SK-N-SH treated with all-trans-retinoic acid at 6 μM for 48 hours (cell line): ENCODE data around the gene DMRTC2.

Source experiments
- ATAC-seq: fragments of 200-7000 bp; cut with Tn5 transposase; 3 replicates; pipeline ENCODE4 v1.9.1; 2020; ENCODE audit warnings: mild to moderate bottlenecking, moderate library complexity
- ARNTL ChIP-seq: fragments of 450-650 bp; formaldehyde crosslinking; IDR thresholded peaks from 2 replicates; pipeline ENCODE4 v1.5.0; 2020; ENCODE audit warnings: low read depth, mild to moderate bottlenecking, moderate library complexity, borderline replicate concordance
- BACH2 ChIP-seq: fragments of 250-450 bp; sonication (Bioruptor Pico); IDR thresholded peaks from 2 replicates; pipeline ENCODE4 v1.9.0; 2021; ENCODE audit warnings: mild to moderate bottlenecking, borderline replicate concordance
- CSDC2 ChIP-seq: fragments of 250-450 bp; sonication (Bioruptor Pico); IDR thresholded peaks from 2 replicates; pipeline ENCODE4 v1.5.0; 2020; ENCODE audit warnings: mild to moderate bottlenecking, moderate library complexity
- ESRRG ChIP-seq: fragments of 250-450 bp; sonication (Bioruptor Pico); IDR thresholded peaks from 2 replicates; pipeline ENCODE4 v1.6.1; 2021; ENCODE audit warnings: mild to moderate bottlenecking
- GLIS3 ChIP-seq: fragments of 250-450 bp; sonication (Bioruptor Pico); IDR thresholded peaks from 2 replicates; pipeline ENCODE4 v1.5.0; 2020; ENCODE audit warnings: mild to moderate bottlenecking, moderate library complexity
- ISL1 ChIP-seq: fragments of 250-450 bp; sonication (Bioruptor Pico); IDR thresholded peaks from 2 replicates; pipeline ENCODE4 v2.1.2; 2022; ENCODE audit warnings: mild to moderate bottlenecking, moderate library complexity
- OSR1 ChIP-seq: fragments of 250-450 bp; sonication (Bioruptor Pico); IDR thresholded peaks from 2 replicates; pipeline ENCODE4 v1.8.0; 2022; ENCODE audit warnings: moderate library complexity, mild to moderate bottlenecking, inconsistent platforms
- PPARA ChIP-seq: fragments of 250-450 bp; sonication (Bioruptor Pico); IDR thresholded peaks from 2 replicates; pipeline ENCODE4 v1.5.0; 2020; ENCODE audit warnings: mild to moderate bottlenecking, borderline replicate concordance
- RARB ChIP-seq: fragments of 250-450 bp; sonication (Bioruptor Pico); IDR thresholded peaks from 2 replicates; pipeline ENCODE4 v1.8.0; 2021; ENCODE audit warnings: mild to moderate bottlenecking, moderate library complexity
- SNAI2 ChIP-seq: fragments of 250-450 bp; sonication (Bioruptor Pico); IDR thresholded peaks from 2 replicates; pipeline ENCODE4 v1.5.0; 2020; ENCODE audit warnings: mild to moderate bottlenecking, moderate library complexity
- TCF4 ChIP-seq: fragments of 250-450 bp; sonication (Bioruptor Pico); IDR thresholded peaks from 2 replicates; pipeline ENCODE4 v1.8.0; 2021; ENCODE audit warnings: mild to moderate bottlenecking, moderate library complexity, borderline replicate concordance
- TOX ChIP-seq: fragments of 250-450 bp; sonication (Bioruptor Pico); IDR thresholded peaks from 2 replicates; pipeline ENCODE4 v1.8.0; 2021; ENCODE audit warnings: mild to moderate bottlenecking, moderate library complexity, borderline replicate concordance
- ZC3H10 ChIP-seq: fragments of 250-450 bp; sonication (Bioruptor Pico); IDR thresholded peaks from 2 replicates; pipeline ENCODE4 v1.5.1; 2021; ENCODE audit warnings: mild to moderate bottlenecking, moderate library complexity
- ZFP3 ChIP-seq: fragments of 250-450 bp; sonication (Bioruptor Pico); IDR thresholded peaks from 2 replicates; pipeline ENCODE4 v1.5.0; 2020; ENCODE audit warnings: mild to moderate bottlenecking, moderate library complexity
- ZFP30 ChIP-seq: fragments of 450-650 bp; formaldehyde crosslinking; IDR thresholded peaks from 2 replicates; pipeline ENCODE4 v1.5.0; 2022; ENCODE audit warnings: mild to moderate bottlenecking, moderate library complexity
- ZNF565 ChIP-seq: fragments of 450-650 bp; formaldehyde crosslinking; conservative IDR thresholded peaks from 2 replicates; pipeline ENCODE4 v1.5.0; 2020; ENCODE audit warnings: low read depth, mild to moderate bottlenecking, moderate library complexity
- ZNF70 ChIP-seq: fragments of 450-650 bp; formaldehyde crosslinking; IDR thresholded peaks from 2 replicates; pipeline ENCODE4 v1.5.0; 2020; ENCODE audit warnings: mild to moderate bottlenecking, moderate library complexity
- ZNF8 ChIP-seq: fragments of 450-650 bp; formaldehyde crosslinking; IDR thresholded peaks from 2 replicates; pipeline ENCODE4 v1.5.0; 2020; ENCODE audit warnings: mild to moderate bottlenecking, moderate library complexity
- TF ChIP-seq, protein P1 (sequence below): fragments of 250-450 bp; sonication (Bioruptor Pico); IDR thresholded peaks from 2 replicates; pipeline ENCODE4 v1.8.0; 2021; ENCODE audit warnings: low read depth, mild to moderate bottlenecking, moderate library complexity, borderline replicate concordance
- TF ChIP-seq, protein P2 (sequence below): fragments of 250-450 bp; sonication (Bioruptor Pico); IDR thresholded peaks from 2 replicates; pipeline ENCODE4 v1.8.0; 2020; ENCODE audit warnings: mild to moderate bottlenecking, moderate library complexity, borderline replicate concordance
- TF ChIP-seq, protein P3 (sequence below): fragments of 250-450 bp; sonication (Bioruptor Pico); IDR thresholded peaks from 2 replicates; pipeline ENCODE4 v1.5.1; 2021; ENCODE audit warnings: mild to moderate bottlenecking, moderate library complexity
- TF ChIP-seq, protein P4 (sequence below): fragments of 250-450 bp; sonication (Bioruptor Pico); IDR thresholded peaks from 2 replicates; pipeline ENCODE4 v1.5.0; 2020; ENCODE audit warnings: mild to moderate bottlenecking, moderate library complexity

DMRTC2 gene

DNA sequence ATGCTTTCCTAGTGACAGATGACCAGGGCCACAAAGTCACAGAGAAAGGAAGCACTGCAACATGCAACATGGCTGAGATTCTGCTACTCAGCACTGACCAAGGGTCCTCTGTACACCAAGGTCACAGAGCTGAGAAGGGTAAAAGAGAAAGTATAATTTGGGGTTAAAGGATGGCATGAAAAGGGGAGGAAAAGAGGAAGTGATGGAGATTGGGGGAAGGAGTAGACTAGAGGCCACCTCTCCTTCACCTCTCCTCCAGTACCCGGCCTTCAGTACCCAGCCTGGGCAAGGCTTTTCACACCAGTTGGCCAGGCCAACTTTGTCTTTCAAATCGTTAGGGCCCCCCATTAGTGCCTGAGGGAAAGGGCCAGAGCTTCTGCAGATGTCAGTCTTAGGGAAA is 8.9 kb downstream of the DMRTC2 start (continued):
- TF ChIP-seq, protein P1, sequence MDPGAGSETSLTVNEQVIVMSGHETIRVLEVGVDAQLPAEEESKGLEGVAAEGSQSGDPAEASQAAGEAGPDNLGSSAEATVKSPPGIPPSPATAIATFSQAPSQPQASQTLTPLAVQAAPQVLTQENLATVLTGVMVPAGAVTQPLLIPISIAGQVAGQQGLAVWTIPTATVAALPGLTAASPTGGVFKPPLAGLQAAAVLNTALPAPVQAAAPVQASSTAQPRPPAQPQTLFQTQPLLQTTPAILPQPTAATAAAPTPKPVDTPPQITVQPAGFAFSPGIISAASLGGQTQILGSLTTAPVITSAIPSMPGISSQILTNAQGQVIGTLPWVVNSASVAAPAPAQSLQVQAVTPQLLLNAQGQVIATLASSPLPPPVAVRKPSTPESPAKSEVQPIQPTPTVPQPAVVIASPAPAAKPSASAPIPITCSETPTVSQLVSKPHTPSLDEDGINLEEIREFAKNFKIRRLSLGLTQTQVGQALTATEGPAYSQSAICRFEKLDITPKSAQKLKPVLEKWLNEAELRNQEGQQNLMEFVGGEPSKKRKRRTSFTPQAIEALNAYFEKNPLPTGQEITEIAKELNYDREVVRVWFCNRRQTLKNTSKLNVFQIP (CRISPR knock-in tag): no peak
- TF ChIP-seq, protein P2, sequence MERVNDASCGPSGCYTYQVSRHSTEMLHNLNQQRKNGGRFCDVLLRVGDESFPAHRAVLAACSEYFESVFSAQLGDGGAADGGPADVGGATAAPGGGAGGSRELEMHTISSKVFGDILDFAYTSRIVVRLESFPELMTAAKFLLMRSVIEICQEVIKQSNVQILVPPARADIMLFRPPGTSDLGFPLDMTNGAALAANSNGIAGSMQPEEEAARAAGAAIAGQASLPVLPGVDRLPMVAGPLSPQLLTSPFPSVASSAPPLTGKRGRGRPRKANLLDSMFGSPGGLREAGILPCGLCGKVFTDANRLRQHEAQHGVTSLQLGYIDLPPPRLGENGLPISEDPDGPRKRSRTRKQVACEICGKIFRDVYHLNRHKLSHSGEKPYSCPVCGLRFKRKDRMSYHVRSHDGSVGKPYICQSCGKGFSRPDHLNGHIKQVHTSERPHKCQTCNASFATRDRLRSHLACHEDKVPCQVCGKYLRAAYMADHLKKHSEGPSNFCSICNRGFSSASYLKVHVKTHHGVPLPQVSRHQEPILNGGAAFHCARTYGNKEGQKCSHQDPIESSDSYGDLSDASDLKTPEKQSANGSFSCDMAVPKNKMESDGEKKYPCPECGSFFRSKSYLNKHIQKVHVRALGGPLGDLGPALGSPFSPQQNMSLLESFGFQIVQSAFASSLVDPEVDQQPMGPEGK (CRISPR knock-in tag): no peak
- TF ChIP-seq GLIS3 (CRISPR knock-in tag) (no peak), TOX (CRISPR knock-in tag) (no peak)
- TF ChIP-seq, all 23 proteins: peak for 0

DNA sequence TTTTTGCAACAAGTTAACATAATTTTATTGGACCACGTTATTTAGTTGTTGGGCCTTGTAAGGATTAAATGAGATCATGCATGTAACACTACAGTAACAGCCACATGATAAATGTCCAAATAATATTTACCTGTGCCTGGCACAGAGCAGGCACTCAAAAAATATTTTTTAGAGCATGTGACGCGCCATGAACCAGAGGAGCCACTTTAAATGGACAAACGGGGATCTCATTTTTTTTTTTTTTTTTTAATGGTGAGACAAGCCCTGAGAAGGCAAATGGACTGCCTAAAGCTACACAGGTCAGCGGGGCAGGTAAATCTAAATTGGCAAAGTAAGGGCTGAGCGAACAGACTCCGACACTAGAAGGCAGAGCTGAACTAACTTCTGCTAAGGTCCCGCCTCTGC is 14.4 kb downstream of the DMRTC2 start:
- no peak for TF ChIP-seq ZNF70 (CRISPR knock-in tag)
- no peak for TF ChIP-seq SNAI2 (CRISPR knock-in tag)
- no peak for TF ChIP-seq TOX (CRISPR knock-in tag)
- no peak for TF ChIP-seq ZFP30 (CRISPR knock-in tag)
- TF ChIP-seq ZNF565: no peak
- TF ChIP-seq ARNTL: no peak
- no peak for TF ChIP-seq ZNF8 (CRISPR knock-in tag)
- no peak for TF ChIP-seq GLIS3 (CRISPR knock-in tag)
- no peak; the same call in 1 of the 2 replicates for TF ChIP-seq ISL1 (CRISPR knock-in tag)
- no peak for TF ChIP-seq RARB (CRISPR knock-in tag)
- no peak for TF ChIP-seq ESRRG (CRISPR knock-in tag)
- TF ChIP-seq, protein P1 (CRISPR knock-in tag): no peak
- TF ChIP-seq PPARA: no peak
- TF ChIP-seq, protein P3, sequence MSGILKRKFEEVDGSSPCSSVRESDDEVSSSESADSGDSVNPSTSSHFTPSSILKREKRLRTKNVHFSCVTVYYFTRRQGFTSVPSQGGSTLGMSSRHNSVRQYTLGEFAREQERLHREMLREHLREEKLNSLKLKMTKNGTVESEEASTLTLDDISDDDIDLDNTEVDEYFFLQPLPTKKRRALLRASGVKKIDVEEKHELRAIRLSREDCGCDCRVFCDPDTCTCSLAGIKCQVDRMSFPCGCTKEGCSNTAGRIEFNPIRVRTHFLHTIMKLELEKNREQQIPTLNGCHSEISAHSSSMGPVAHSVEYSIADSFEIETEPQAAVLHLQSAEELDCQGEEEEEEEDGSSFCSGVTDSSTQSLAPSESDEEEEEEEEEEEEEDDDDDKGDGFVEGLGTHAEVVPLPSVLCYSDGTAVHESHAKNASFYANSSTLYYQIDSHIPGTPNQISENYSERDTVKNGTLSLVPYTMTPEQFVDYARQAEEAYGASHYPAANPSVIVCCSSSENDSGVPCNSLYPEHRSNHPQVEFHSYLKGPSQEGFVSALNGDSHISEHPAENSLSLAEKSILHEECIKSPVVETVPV: no peak
- no peak for TF ChIP-seq OSR1
- TF ChIP-seq BACH2 (CRISPR knock-in tag): no peak
- no peak for TF ChIP-seq CSDC2 (CRISPR knock-in tag)
- TF ChIP-seq, protein P2 (CRISPR knock-in tag): no peak
- no peak for ATAC-seq

DNA sequence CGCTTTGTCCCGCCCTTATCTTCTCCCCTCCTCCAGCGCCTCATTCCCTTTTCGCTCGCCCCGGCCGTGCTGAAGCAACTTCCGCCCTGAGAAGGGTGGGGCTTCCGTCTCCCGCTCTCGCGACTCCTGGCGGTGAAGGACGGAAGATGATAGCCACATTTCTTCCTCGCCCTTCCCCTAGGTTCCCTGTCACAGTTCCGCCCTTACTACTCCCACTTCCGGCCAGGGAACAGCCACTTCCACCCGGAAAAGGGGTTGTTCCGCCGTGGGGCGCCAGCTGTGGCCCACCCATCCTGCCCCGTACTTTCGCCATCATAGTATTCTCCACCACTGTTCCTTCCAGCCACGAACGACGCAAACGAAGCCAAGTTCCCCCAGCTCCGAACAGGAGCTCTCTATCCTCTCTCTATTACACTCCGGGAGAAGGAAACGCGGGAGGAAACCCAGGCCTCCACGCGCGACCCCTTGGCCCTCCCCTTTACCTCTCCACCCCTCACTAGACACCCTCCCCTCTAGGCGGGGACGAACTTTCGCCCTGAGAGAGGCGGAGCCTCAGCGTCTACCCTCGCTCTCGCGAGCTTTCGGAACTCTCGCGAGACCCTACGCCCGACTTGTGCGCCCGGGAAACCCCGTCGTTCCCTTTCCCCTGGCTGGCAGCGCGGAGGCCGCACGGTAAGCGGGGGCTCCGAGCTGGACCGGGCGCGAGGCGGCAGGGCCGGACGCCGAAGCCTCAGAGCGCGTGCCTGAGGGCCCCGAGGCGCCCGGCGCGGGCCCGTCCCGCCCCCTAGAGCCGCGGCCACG is 15.0 kb downstream of the DMRTC2 start, which contains the start of gene RPS19:
RPS19 (plus strand) TSS at position 638 of the 801 bp plus-strand sequence. CDS start 520 bp downstream, outside the sequence.
- no peak for TF ChIP-seq OSR1
- TF ChIP-seq, protein P2 (CRISPR knock-in tag): peak; percentile 49; the same call in 1 of the 2 replicates
- no peak for TF ChIP-seq ZFP3
- no peak for TF ChIP-seq TOX (CRISPR knock-in tag)
- TF ChIP-seq ZNF565: no peak
- TF ChIP-seq ESRRG (CRISPR knock-in tag): no peak
- TF ChIP-seq, protein P4, sequence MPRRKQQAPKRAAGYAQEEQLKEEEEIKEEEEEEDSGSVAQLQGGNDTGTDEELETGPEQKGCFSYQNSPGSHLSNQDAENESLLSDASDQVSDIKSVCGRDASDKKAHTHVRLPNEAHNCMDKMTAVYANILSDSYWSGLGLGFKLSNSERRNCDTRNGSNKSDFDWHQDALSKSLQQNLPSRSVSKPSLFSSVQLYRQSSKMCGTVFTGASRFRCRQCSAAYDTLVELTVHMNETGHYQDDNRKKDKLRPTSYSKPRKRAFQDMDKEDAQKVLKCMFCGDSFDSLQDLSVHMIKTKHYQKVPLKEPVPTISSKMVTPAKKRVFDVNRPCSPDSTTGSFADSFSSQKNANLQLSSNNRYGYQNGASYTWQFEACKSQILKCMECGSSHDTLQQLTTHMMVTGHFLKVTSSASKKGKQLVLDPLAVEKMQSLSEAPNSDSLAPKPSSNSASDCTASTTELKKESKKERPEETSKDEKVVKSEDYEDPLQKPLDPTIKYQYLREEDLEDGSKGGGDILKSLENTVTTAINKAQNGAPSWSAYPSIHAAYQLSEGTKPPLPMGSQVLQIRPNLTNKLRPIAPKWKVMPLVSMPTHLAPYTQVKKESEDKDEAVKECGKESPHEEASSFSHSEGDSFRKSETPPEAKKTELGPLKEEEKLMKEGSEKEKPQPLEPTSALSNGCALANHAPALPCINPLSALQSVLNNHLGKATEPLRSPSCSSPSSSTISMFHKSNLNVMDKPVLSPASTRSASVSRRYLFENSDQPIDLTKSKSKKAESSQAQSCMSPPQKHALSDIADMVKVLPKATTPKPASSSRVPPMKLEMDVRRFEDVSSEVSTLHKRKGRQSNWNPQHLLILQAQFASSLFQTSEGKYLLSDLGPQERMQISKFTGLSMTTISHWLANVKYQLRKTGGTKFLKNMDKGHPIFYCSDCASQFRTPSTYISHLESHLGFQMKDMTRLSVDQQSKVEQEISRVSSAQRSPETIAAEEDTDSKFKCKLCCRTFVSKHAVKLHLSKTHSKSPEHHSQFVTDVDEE (CRISPR knock-in tag): peak; percentile 27; the same call in 1 of the 2 replicates
- no peak for TF ChIP-seq ZC3H10 (CRISPR knock-in tag)
- no peak for TF ChIP-seq ZNF8 (CRISPR knock-in tag)
- TF ChIP-seq TCF4 (CRISPR knock-in tag): peak; percentile 25; the same call in 1 of the 2 replicates
- TF ChIP-seq, protein P3: no peak
- ATAC-seq: peak; percentile 92
